Activated T-cell treated with anti-CD3 and anti-CD28 coated beads, Interleukin-2, amount 50 U/mL, for 48 hours (primary cell): ENCODE data around the gene ADAMTS2.

Experiments used
- DNase-seq, 2 experiments: peaks; one replicate each; pipeline ENCODE4 v3.0.0-alpha.2; 2020

ADAMTS2 gene

GRCh38 chr5:179310439-179311090 is 34.7 kb downstream of the ADAMTS2 start:
- DNase-seq: no peak

- no peak for DNase-seq
Observed at GRCh38 chr5:179309751-179310320, 35.4 kb downstream of the ADAMTS2 start.

- DNase-seq: no peak
Observed at GRCh38 chr5:179309383-179309670, 35.9 kb downstream of the ADAMTS2 start.

GRCh38 chr5:179308563-179309382 is 36.5 kb downstream of the ADAMTS2 start:
- no peak for DNase-seq

GRCh38 chr5:179307931-179308471 is 37.3 kb downstream of the ADAMTS2 start:
- no peak for DNase-seq

- DNase-seq: no peak
Observed at GRCh38 chr5:179307013-179307800, 38.1 kb downstream of the ADAMTS2 start.

- no peak for DNase-seq
Observed at GRCh38 chr5:179306191-179307012, 38.9 kb downstream of the ADAMTS2 start.

GRCh38 chr5:179304871-179305270 is 40.4 kb downstream of the ADAMTS2 start:
- no peak for DNase-seq

- no peak for DNase-seq
Observed at GRCh38 chr5:179304466-179304865, 40.8 kb downstream of the ADAMTS2 start.

GRCh38 chr5:179303451-179304200 is 41.6 kb downstream of the ADAMTS2 start:
- DNase-seq: no peak

GRCh38 chr5:179302499-179303185 is 42.6 kb downstream of the ADAMTS2 start:
- no peak for DNase-seq

- no peak for DNase-seq
Observed at GRCh38 chr5:179301796-179302195, 43.5 kb downstream of the ADAMTS2 start.

GRCh38 chr5:179301376-179301775 is 43.9 kb downstream of the ADAMTS2 start:
- no peak for DNase-seq

GRCh38 chr5:179300581-179301180 is 44.6 kb downstream of the ADAMTS2 start:
- no peak for DNase-seq

GRCh38 chr5:179298181-179298993 is 46.9 kb downstream of the ADAMTS2 start:
- DNase-seq: no peak

GRCh38 chr5:179297486-179298180 is 47.6 kb downstream of the ADAMTS2 start:
- DNase-seq: no peak

GRCh38 chr5:179297026-179297425 is 48.2 kb downstream of the ADAMTS2 start:
- no peak for DNase-seq

- no peak for DNase-seq
Observed at GRCh38 chr5:179296150-179296821, 49.0 kb downstream of the ADAMTS2 start.
